ENCODE measurements around the gene PITPNM3.
"Not testable (repeated sequence)": the region's sequence is repeated elsewhere in the genome, so short reads cannot be mapped to it uniquely, and the experiment has no call there.

The PITPNM3 gene

GRCh38 chr17:6487251-6488007, 68.9 kb downstream of the PITPNM3 start:
- no peak for TF ChIP-seq CTCF (IDR thresholded peaks at IDR 0.05; ENCODE audit: low read depth, low read length, missing control alignments)
- no peak for DNase-seq (ENCODE audit: low read depth)
- no peak overlapping the region for H3K4me3 ChIP-seq (ENCODE audit: low read depth, low read length)
- in situ Hi-C loops (cut with HindIII; ENCODE audit: low sequenced_read_pairs), result no loop called here

DNA sequence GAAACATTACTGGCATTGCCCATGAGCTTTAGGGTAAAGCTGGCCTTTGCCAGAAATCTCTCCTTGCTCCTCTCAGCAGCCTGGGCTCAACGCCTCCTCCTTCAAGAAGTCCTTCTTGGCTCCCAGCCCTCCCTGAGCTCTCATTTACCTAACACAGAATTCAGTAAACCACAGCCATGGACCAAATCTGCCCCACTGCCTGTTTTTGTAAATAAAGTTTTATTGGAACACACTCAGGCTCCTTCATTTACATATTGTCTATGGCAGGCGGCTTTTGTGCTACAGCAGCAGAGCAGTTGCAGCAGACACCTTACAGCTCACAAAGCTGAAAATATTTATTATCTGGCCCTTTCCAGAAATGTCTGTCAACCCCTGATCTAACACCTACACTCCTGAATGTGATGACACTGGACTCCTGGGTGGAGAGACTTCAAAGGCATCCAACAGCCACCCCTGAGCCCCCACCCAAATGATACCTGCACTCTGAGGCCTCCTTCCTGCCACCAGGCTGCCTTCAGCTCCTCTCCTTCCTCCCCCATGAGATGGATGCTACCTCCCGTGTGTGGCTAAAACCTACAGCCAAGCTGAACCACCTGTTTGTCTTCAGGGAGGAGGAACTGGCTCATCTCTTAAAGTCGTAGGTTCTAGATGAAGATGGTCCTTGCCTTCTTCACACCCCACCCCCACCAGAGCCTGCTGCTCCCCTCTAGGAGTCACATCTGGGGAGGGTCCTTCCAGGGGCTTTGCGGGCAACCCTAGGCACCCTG, 70.5 kb downstream of the PITPNM3 start:
- H3K4me3 ChIP-seq (ENCODE audit: low read depth, low read length), result no peak overlapping the region
- TF ChIP-seq CTCF (IDR thresholded peaks at IDR 0.05; ENCODE audit: low read depth, low read length, missing control alignments), result no peak
- in situ Hi-C loops (cut with HindIII; ENCODE audit: low sequenced_read_pairs), result no loop called here
- DNase-seq (ENCODE audit: low read depth), result no peak

DNA sequence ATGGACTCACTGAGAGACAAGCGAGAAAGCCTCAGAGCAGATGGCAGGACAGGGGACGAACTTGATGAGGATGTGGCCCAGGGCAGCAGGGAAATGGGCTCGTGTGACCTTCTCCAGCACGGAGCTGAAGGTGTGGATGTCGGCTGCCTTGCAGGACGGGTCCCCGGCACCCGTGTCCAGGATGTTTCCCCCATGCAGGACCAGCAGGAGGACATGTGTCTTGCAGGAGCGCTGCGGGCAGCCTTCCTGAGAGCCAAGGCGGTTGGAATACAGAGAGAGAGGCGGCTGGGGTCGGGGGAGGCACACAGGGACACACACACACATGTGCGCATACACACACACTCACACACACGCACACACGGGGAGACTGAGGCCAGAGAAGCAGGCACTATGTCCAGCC, 72.8 kb downstream of the PITPNM3 start:
- no peak overlapping the region for H3K4me3 ChIP-seq (ENCODE audit: low read depth, low read length)
- no peak for TF ChIP-seq CTCF (IDR thresholded peaks at IDR 0.05; ENCODE audit: low read depth, low read length, missing control alignments)
- DNase-seq (ENCODE audit: low read depth), result no peak
- in situ Hi-C loops (cut with HindIII; ENCODE audit: low sequenced_read_pairs), result no loop called here

- H3K4me3 ChIP-seq (ENCODE audit: low read depth, low read length); in situ Hi-C loops (cut with HindIII; ENCODE audit: low sequenced_read_pairs); DNase-seq (ENCODE audit: low read depth): not testable (repeated sequence)
Measured at GRCh38 chr17:6482796-6483195, 73.6 kb downstream of the PITPNM3 start.

- no peak for TF ChIP-seq CTCF (IDR thresholded peaks at IDR 0.05; ENCODE audit: low read depth, low read length, missing control alignments)
- H3K4me3 ChIP-seq (ENCODE audit: low read depth, low read length), result no peak overlapping the region
- no peak for DNase-seq (ENCODE audit: low read depth)
- in situ Hi-C loops (cut with HindIII; ENCODE audit: low sequenced_read_pairs), result no loop called here
Measured at GRCh38 chr17:6482105-6482455, 74.3 kb downstream of the PITPNM3 start.

DNA sequence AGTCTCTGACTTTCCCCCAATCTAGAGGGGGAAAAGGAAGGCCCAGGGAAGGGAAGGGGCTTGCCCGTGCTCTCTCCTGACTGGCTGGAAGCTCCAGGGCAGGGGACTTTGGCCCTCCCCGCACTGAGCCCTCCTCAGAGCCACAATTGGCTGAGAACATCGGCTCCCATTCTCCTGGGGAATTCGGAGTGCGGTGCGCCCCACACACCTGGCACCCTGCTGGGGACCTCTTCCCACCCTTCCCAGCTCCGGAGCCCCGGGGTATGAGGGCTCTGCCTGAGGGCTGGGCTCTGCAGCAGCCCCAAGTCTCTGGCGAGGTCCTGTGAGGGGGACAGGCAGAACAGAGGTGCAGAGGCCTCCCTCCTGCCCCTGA, 76.1 kb downstream of the PITPNM3 start:
- DNase-seq (ENCODE audit: low read depth), result no peak
- H3K4me3 ChIP-seq (ENCODE audit: low read depth, low read length), result no peak overlapping the region
- in situ Hi-C loops (cut with HindIII; ENCODE audit: low sequenced_read_pairs), result no loop called here
- no peak for TF ChIP-seq CTCF (IDR thresholded peaks at IDR 0.05; ENCODE audit: low read depth, low read length, missing control alignments)

DNA sequence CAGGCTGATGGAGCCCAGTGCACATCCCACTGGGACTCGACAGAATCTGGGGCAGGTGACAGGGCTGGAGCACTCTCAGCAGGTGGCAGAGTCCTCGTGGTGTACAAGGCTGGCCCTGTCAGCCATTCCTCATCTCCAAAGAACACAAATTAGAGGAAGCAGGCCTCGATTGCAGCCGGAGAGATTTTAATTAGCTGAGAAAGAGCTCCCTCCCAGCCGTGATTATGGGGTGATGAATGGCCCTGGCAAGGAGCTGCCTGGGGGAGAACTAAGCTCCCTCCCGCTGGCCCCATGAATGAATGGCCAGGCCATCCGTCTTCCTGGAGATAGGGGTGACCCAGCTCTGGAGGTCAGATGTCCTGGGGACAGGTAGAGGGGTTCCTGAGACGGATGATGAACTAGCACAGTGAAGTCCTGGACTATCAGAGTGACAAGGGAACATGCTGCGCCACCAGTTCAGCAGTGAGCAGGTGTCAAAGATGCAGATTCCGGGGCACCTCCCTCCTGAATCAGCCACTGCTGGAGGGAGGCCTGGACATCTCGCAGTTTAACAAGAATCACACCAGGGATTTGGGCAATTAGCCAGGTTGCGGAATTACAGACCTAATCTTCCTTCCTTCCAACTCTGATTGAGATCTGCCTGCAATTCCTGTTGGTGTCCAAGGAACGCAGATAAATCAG, 76.6 kb downstream of the PITPNM3 start:
- H3K4me3 ChIP-seq (ENCODE audit: low read depth, low read length), result no peak overlapping the region
- no peak for DNase-seq (ENCODE audit: low read depth)
- TF ChIP-seq CTCF (IDR thresholded peaks at IDR 0.05; ENCODE audit: low read depth, low read length, missing control alignments), result no peak
- in situ Hi-C loops (cut with HindIII; ENCODE audit: low sequenced_read_pairs), result no loop called here
